H1 (cell line): ENCODE data around the gene POLR3C. TPM values are rescaled to one million over a fixed set of nuclear protein-coding genes. Genes with fewer than 3 reads are reported as not detected.

Source experiments
- CTCF ChIA-PET: fragments of 300-600 bp; sonication (Branson Sonifier 250); formaldehyde crosslinking; loops from one replicate; lab custom pipeline; 2021; ENCODE audit not compliant: partially characterized antibody; lab: Charles Lee
- POLR2A ChIA-PET: fragments of 300-600 bp; sonication (Branson Sonifier 250); formaldehyde crosslinking; loops from one replicate; lab custom pipeline; 2021; ENCODE audit warnings: inconsistent platforms; ENCODE audit not compliant: partially characterized antibody; lab: Charles Lee
- DNase-seq, 2 experiments: peaks; one replicate each; pipeline versions ENCODE4 v3.0.0 to v3.0.0-alpha.2; 2010 to 2022; ENCODE audit warnings: low spot score in 2 of 2, low read depth in 1 of 2, mixed read lengths in 1 of 2
- FAIRE-seq: peaks from 2 replicates; lab custom pipeline; 2011; peaks lifted over from hg19 to GRCh38; lab: Jason Lieb, UNC
- H2AFZ ChIP-seq: 2 replicates; pipeline ENCODE4 v1.8.1; 2012; ENCODE audit warnings: low read length, inconsistent platforms
- H2AK5ac ChIP-seq: 2 replicates; pipeline ENCODE4 v1.6.1; 2013; ENCODE audit warnings: low read depth, low read length
- H2BK120ac ChIP-seq: replicated peaks from 2 replicates; pipeline ENCODE3; 2013; ENCODE audit warnings: low read depth, low read length, inconsistent platforms
- H2BK12ac ChIP-seq: 2 replicates; pipeline ENCODE4 v1.6.1; 2013; ENCODE audit warnings: low read depth, low read length
- H2BK15ac ChIP-seq: 2 replicates; pipeline ENCODE4 v1.6.1; 2013; ENCODE audit warnings: low read length
- H2BK20ac ChIP-seq: 2 replicates; pipeline ENCODE4 v1.6.1; 2013; ENCODE audit warnings: low read length
- H2BK5ac ChIP-seq: 2 replicates; pipeline ENCODE4 v1.6.1; 2013; ENCODE audit warnings: low read depth, low read length
- H3K14ac ChIP-seq: 2 replicates; pipeline ENCODE4 v1.6.1; 2013; ENCODE audit warnings: inconsistent platforms; ENCODE audit not compliant: insufficient read length
- H3K18ac ChIP-seq: 2 replicates; pipeline ENCODE4 v1.6.1; 2013; ENCODE audit warnings: low read length; ENCODE audit errors: extremely low read depth
- H3K23ac ChIP-seq: 2 replicates; pipeline ENCODE4 v1.6.1; 2013; ENCODE audit warnings: inconsistent platforms; ENCODE audit not compliant: insufficient read length
- H3K23me2 ChIP-seq: 2 replicates; pipeline ENCODE4 v1.6.1; 2013; ENCODE audit warnings: low read depth, low read length
- H3K27ac ChIP-seq: 2 replicates; pipeline ENCODE4 v1.6.1; 2011; ENCODE audit warnings: low read depth, low read length, inconsistent platforms
- H3K27me3 ChIP-seq, 4 experiments: replicated peaks in 1 of 4; 1 replicate in 1 of 4; 2 replicates in 3 of 4; pipeline versions ENCODE4 v1.6.1 to v1.8.1; 2011 to 2013; ENCODE audit warnings: low read length in 3 of 4, mild to moderate bottlenecking in 3 of 4, inconsistent platforms in 2 of 4, mixed read lengths in 2 of 4, moderate library complexity in 1 of 4; ENCODE audit not compliant: control insufficient read depth in 3 of 4, insufficient read depth in 3 of 4; ENCODE audit errors: extremely low read depth in 1 of 4
- H3K36me3 ChIP-seq, 4 experiments: 2 replicates each; pipeline versions ENCODE4 v1.6.1 to v1.8.1; 2011 to 2013; ENCODE audit warnings: mild to moderate bottlenecking in 4 of 4, low read length in 3 of 4, moderate library complexity in 2 of 4, control low read depth in 1 of 4, inconsistent platforms in 1 of 4; ENCODE audit not compliant: insufficient read depth in 4 of 4, control insufficient read depth in 2 of 4
- H3K4ac ChIP-seq: replicated peaks from 2 replicates; pipeline ENCODE3; 2013; ENCODE audit warnings: low read length, low read depth, mixed read lengths, inconsistent platforms; ENCODE audit not compliant: insufficient read length
- H3K4me1 ChIP-seq, 4 experiments: replicated peaks in 1 of 4; 1 replicate in 1 of 4; 2 replicates in 3 of 4; pipeline versions ENCODE4 v1.6.1 to v1.8.1; 2011 to 2013; ENCODE audit warnings: low read length in 3 of 4, inconsistent platforms in 2 of 4, mixed read lengths in 1 of 4; ENCODE audit not compliant: insufficient read depth in 4 of 4, control insufficient read depth in 3 of 4
- H3K4me2 ChIP-seq, 2 experiments: 2 replicates each; pipeline versions ENCODE4 v1.6.1 to v1.8.1; 2011 to 2013; ENCODE audit warnings: low read depth in 2 of 2, low read length in 2 of 2, control low read depth in 1 of 2, inconsistent platforms in 1 of 2, mild to moderate bottlenecking in 1 of 2; ENCODE audit not compliant: insufficient read depth in 1 of 2
- H3K4me3 ChIP-seq, 4 experiments: fragments of 200-600, 300-600 bp in 1 of 4; sonication (generic), shearing (Covaris generic), sonication (Bioruptor Twin) in 1 of 4; 2 replicates each; pipeline versions ENCODE4 v1.5.1 to v1.8.1; 2011 to 2016; ENCODE audit warnings: low read length in 4 of 4, low read depth in 3 of 4, control low read depth in 2 of 4, inconsistent platforms in 2 of 4, mild to moderate bottlenecking in 2 of 4, mixed read lengths in 1 of 4, moderate library complexity in 1 of 4; ENCODE audit not compliant: insufficient read depth in 2 of 4; ENCODE audit errors: extremely low read depth in 1 of 4
- H3K56ac ChIP-seq: replicated peaks from 2 replicates; pipeline ENCODE3; 2013; ENCODE audit warnings: low read depth, mild to moderate bottlenecking, mixed read lengths, low read length, inconsistent platforms; ENCODE audit not compliant: insufficient read length
- H3K79me1 ChIP-seq: 2 replicates; pipeline ENCODE4 v1.6.1; 2013; ENCODE audit warnings: low read depth, low read length, control low read depth
- H3K79me2 ChIP-seq, 2 experiments: 2 replicates each; pipeline versions ENCODE4 v1.6.1 to v1.8.1; 2012 to 2013; ENCODE audit warnings: low read length in 2 of 2, mild to moderate bottlenecking in 2 of 2, inconsistent platforms in 1 of 2; ENCODE audit not compliant: insufficient read depth in 2 of 2, control insufficient read depth in 1 of 2
- H3K9ac ChIP-seq, 4 experiments: replicated peaks in 1 of 4; 1 replicate in 1 of 4; 2 replicates in 3 of 4; pipeline versions ENCODE4 v1.6.1 to v1.8.1; 2011 to 2013; ENCODE audit warnings: low read depth in 3 of 4, low read length in 3 of 4, control low read depth in 2 of 4, mild to moderate bottlenecking in 2 of 4, moderate library complexity in 2 of 4, inconsistent platforms in 1 of 4; ENCODE audit errors: extremely low read depth in 1 of 4
- H3K9me3 ChIP-seq, 2 experiments: 2 replicates each; pipeline versions ENCODE4 v1.6.1 to v1.8.1; 2012 to 2013; ENCODE audit warnings: mild to moderate bottlenecking in 2 of 2, moderate library complexity in 2 of 2, control low read depth in 1 of 2, inconsistent platforms in 1 of 2, low read depth in 1 of 2, low read length in 1 of 2, mixed read lengths in 1 of 2; ENCODE audit not compliant: insufficient read depth in 2 of 2
- H4K20me1 ChIP-seq, 2 experiments: replicated peaks in 1 of 2; 2 replicates each; pipeline versions ENCODE3 to v1.8.1; 2011 to 2013; ENCODE audit warnings: inconsistent platforms in 2 of 2, low read length in 2 of 2, mild to moderate bottlenecking in 1 of 2; ENCODE audit not compliant: insufficient read depth in 2 of 2, control insufficient read depth in 1 of 2
- H4K5ac ChIP-seq: 2 replicates; pipeline ENCODE4 v1.6.1; 2013; ENCODE audit warnings: low read length, low read depth, mixed read lengths, inconsistent platforms; ENCODE audit not compliant: insufficient read length
- H4K8ac ChIP-seq: 2 replicates; pipeline ENCODE4 v1.8.0; 2013; ENCODE audit warnings: mild to moderate bottlenecking, moderate library complexity, low read length, inconsistent platforms; ENCODE audit not compliant: insufficient read depth; ENCODE audit errors: extremely low read depth
- H4K91ac ChIP-seq: replicated peaks from 2 replicates; pipeline ENCODE3; 2013; ENCODE audit warnings: low read length, mixed read lengths, inconsistent platforms; ENCODE audit not compliant: insufficient read length
- BACH1 ChIP-seq: IDR thresholded peaks from 2 replicates; pipeline ENCODE4 v1.6.1; 2012; ENCODE audit warnings: low read length, improper control_type of control experiment
- KDM4A ChIP-seq: IDR thresholded peaks from one replicate; pipeline ENCODE4 v1.7.1; 2012; ENCODE audit warnings: low read depth, mild to moderate bottlenecking, moderate library complexity, low read length, inconsistent platforms; ENCODE audit not compliant: severe bottlenecking
- WGBS, 2 experiments: shearing (Covaris generic) in 1 of 2; methylation state at CpG; one replicate each; pipeline versions ENCODE4 v1.1.6 to v1.1.7; 2013 to 2015; ENCODE audit warnings: low lambda C conversion rate in 2 of 2, mixed read lengths in 2 of 2, inconsistent platforms in 1 of 2, low coverage in 1 of 2, missing lambda C conversion rate in 1 of 2; ENCODE audit not compliant: insufficient replicate concordance in 2 of 2, insufficient coverage in 1 of 2, insufficient read length in 1 of 2; ENCODE audit errors: extremely low coverage in 1 of 2, missing lambda C conversion rate in 1 of 2; 5-methylcytosine and 5-hydroxymethylcytosine counted together
- polyA plus RNA-seq, 7 experiments: library from polyadenylated mRNA; depleted of rRNA in 3 of 7; stranded (reverse) in 5 of 7; unstranded in 2 of 7; fragments of >200 nt in 5 of 7; fragments of 200-250 nt in 2 of 7; gene quantifications; 1 replicate in 5 of 7; 2 replicates in 1 of 7; 4 replicates in 1 of 7; pipeline versions ENCODE4 v1.2.1 to v1.2.3, GENCODE V29; 2011 to 2013; ENCODE audit warnings: missing spikeins in 2 of 7, mixed read lengths in 2 of 7
- total RNA-seq: library from RNA; stranded (reverse); fragmentation: NEBNext Ultra II Directional; extraction: Animal tissue kit (Norgen Biotek cat#: 25700); gene quantifications from 2 replicates; pipeline ENCODE4 v1.2.1, GENCODE V29; 2021

The POLR3C gene
- total and polyA plus RNA-seq, 2 of the 8 experiments (the other 6 are each of a cell fraction or from before 2014, with no cell fraction given) = 26.8 TPM

DNA sequence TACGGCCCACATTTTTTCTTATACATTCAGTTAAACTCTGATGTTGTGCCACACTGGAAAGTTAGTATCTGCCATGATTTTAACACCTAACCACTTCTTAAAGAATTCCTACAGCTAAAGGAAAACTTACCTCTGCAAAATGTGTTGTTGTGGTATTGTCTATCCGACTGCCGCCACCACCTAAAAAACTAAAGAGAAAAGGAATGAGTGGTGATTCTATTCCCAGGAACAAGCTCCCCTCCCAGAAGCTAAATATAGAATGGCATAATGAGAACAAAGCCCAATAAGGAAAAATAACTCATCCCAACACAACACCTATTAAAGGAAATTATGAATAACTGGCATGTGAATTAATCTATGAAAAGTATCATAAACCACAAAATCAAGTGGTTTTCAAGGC, 39.6 kb upstream of the POLR3C start:
- Histone ChIP-seq H3K9ac (no peak overlapping the region), H3K79me1 (no peaks in the 10 kb centered on the region), H4K8ac (no peak overlapping the region), H4K5ac (no peak overlapping the region), H3K4ac (no peak overlapping the region), H3K56ac (no peak overlapping the region), H3K4me3 (no peak overlapping the region), H3K27ac (no peak overlapping the region), H4K20me1 (peaks cover 0 to 1% of the 10 kb centered on the region in 2 experiments), H3K23me2 (no peaks in the 10 kb centered on the region), H3K27me3 (no peaks in the 10 kb centered on the region), H3K14ac (no peak overlapping the region), H3K18ac (no peak overlapping the region), H2BK5ac (no peak overlapping the region), H4K91ac (no peak overlapping the region), H3K4me2 (no peak overlapping the region), H3K79me2 (no peaks in the 10 kb centered on the region), H2AFZ (no peak overlapping the region), H2BK120ac (no peak overlapping the region), H3K36me3 (no peaks in the 10 kb centered on the region; a peak in 1 of 8 replicates), H3K23ac (no peak overlapping the region), H2BK12ac (no peak overlapping the region), H3K9me3 (no peaks in the 10 kb centered on the region), H2BK20ac (no peak overlapping the region), H2BK15ac (no peak overlapping the region), H2AK5ac (no peak overlapping the region), H3K4me1 (no peaks in the 10 kb centered on the region)
- no peak for DNase-seq
- ChIA-PET POLR2A (no interaction called here), CTCF (interaction anchor here (1.9 kb wide), 1 partner anchor 61 kb away, joined by 5 read pairs; the partner anchor contains the start of gene NUDT17)
- TF ChIP-seq BACH1 = no peak
- TF ChIP-seq KDM4A = no peak
- WGBS, 2 experiments = 93% methylated on average over 3 of the region's 3 CpGs; no CpG with 5 or more reads in 1 of the 2 experiments
- no peak for FAIRE-seq
